H9 (cell line): ENCODE results near the gene IRS2. TPM values are rescaled to one million over a fixed set of nuclear protein-coding genes. Genes with fewer than 3 reads are reported as not detected.

Experiments used
- DNase-seq: peaks from one replicate; pipeline ENCODE4 v3.0.0-alpha.2; 2017
- H2AFZ ChIP-seq: one replicate; pipeline ENCODE4 v1.6.1; 2013; ENCODE audit warnings: mild to moderate bottlenecking, low read length, control low read depth, moderate library complexity
- H2AK5ac ChIP-seq: 2 replicates; pipeline ENCODE4 v1.6.1; 2013; ENCODE audit warnings: low read length, control low read depth, mixed read lengths; ENCODE audit not compliant: insufficient read length
- H2BK120ac ChIP-seq: one replicate; pipeline ENCODE4 v1.6.1; 2013; ENCODE audit warnings: low read depth, mild to moderate bottlenecking, low read length, control low read depth, inconsistent platforms; ENCODE audit not compliant: poor library complexity, severe bottlenecking
- H2BK12ac ChIP-seq: 2 replicates; pipeline ENCODE4 v1.6.1; 2013; ENCODE audit warnings: low read length, control low read depth, mixed read lengths, low read depth; ENCODE audit not compliant: insufficient read length
- H2BK15ac ChIP-seq: 2 replicates; pipeline ENCODE4 v1.6.1; 2013; ENCODE audit warnings: low read depth, low read length, control low read depth
- H2BK20ac ChIP-seq: one replicate; pipeline ENCODE4 v1.6.1; 2013; ENCODE audit warnings: low read depth, mild to moderate bottlenecking, low read length, control low read depth, inconsistent platforms; ENCODE audit not compliant: poor library complexity, severe bottlenecking
- H2BK5ac ChIP-seq: 2 replicates; pipeline ENCODE4 v1.6.1; 2013; ENCODE audit warnings: low read length, control low read depth, mixed read lengths; ENCODE audit not compliant: insufficient read length
- H3K14ac ChIP-seq: 2 replicates; pipeline ENCODE4 v1.6.1; 2013; ENCODE audit warnings: low read length, control low read depth; ENCODE audit not compliant: insufficient read depth
- H3K18ac ChIP-seq: 2 replicates; pipeline ENCODE4 v1.6.1; 2013; ENCODE audit warnings: low read depth, mild to moderate bottlenecking, mixed read lengths, low read length, control low read depth; ENCODE audit not compliant: insufficient read length
- H3K23ac ChIP-seq: 2 replicates; pipeline ENCODE4 v1.6.1; 2013; ENCODE audit warnings: low read length, control low read depth, mixed read lengths, low read depth; ENCODE audit not compliant: insufficient read length
- H3K23me2 ChIP-seq: 2 replicates; pipeline ENCODE4 v1.6.1; 2013; ENCODE audit warnings: low read depth, mild to moderate bottlenecking, mixed read lengths, low read length, control low read depth; ENCODE audit not compliant: insufficient read length, poor library complexity, severe bottlenecking
- H3K27ac ChIP-seq: 2 replicates; pipeline ENCODE4 v1.5.1; 2013; ENCODE audit warnings: low read length, control low read depth, mixed read lengths, low read depth; ENCODE audit not compliant: insufficient read length
- H3K27me3 ChIP-seq: 2 replicates; pipeline ENCODE4 v1.6.1; 2013; ENCODE audit warnings: low read length, control low read depth, inconsistent platforms; ENCODE audit not compliant: insufficient read depth
- H3K4ac ChIP-seq: 2 replicates; pipeline ENCODE4 v1.6.1; 2013; ENCODE audit warnings: low read depth, mild to moderate bottlenecking, control low read depth, inconsistent platforms, low read length, moderate library complexity
- H3K4me1 ChIP-seq: 2 replicates; pipeline ENCODE4 v1.6.1; 2013; ENCODE audit warnings: low read length, control low read depth, inconsistent platforms; ENCODE audit not compliant: insufficient read depth
- H3K4me2 ChIP-seq: 2 replicates; pipeline ENCODE4 v1.6.1; 2013; ENCODE audit warnings: low read length, control low read depth, mixed read lengths; ENCODE audit not compliant: insufficient read length, insufficient read depth
- H3K56ac ChIP-seq: 2 replicates; pipeline ENCODE4 v1.6.1; 2013; ENCODE audit warnings: low read depth, mild to moderate bottlenecking, mixed read lengths, low read length, control low read depth; ENCODE audit not compliant: insufficient read length
- H3K79me1 ChIP-seq: 2 replicates; pipeline ENCODE4 v1.6.1; 2013; ENCODE audit warnings: low read depth, mild to moderate bottlenecking, moderate library complexity, low read length, control low read depth, inconsistent platforms; ENCODE audit not compliant: insufficient read depth, poor library complexity, severe bottlenecking
- H3K79me2 ChIP-seq: 2 replicates; pipeline ENCODE4 v1.6.1; 2013; ENCODE audit warnings: low read length, control low read depth, inconsistent platforms; ENCODE audit not compliant: insufficient read depth
- H3K9ac ChIP-seq: 2 replicates; pipeline ENCODE4 v1.6.1; 2013; ENCODE audit warnings: low read length, control low read depth, mixed read lengths; ENCODE audit not compliant: insufficient read length; ENCODE audit errors: extremely low read depth
- H3K9me3 ChIP-seq: one replicate; pipeline ENCODE4 v1.6.1; 2013; ENCODE audit warnings: low read depth, low read length, inconsistent platforms; ENCODE audit not compliant: control insufficient read depth
- H3T11ph ChIP-seq: one replicate; pipeline ENCODE4 v1.6.1; 2013; ENCODE audit warnings: mild to moderate bottlenecking, low read length, control low read depth, inconsistent platforms
- H4K20me1 ChIP-seq: one replicate; pipeline ENCODE4 v1.6.1; 2013; ENCODE audit not compliant: control insufficient read depth, insufficient read length, insufficient read depth
- H4K5ac ChIP-seq: 2 replicates; pipeline ENCODE4 v1.6.1; 2013; ENCODE audit warnings: low read depth, mild to moderate bottlenecking, mixed read lengths, low read length, control low read depth; ENCODE audit not compliant: insufficient read length
- H4K8ac ChIP-seq: replicated peaks from 2 replicates; pipeline ENCODE4 v1.6.1; 2013; ENCODE audit warnings: low read length, control low read depth, mixed read lengths, low read depth; ENCODE audit not compliant: insufficient read length
- H4K91ac ChIP-seq: 2 replicates; pipeline ENCODE4 v1.6.1; 2013; ENCODE audit warnings: low read depth, mild to moderate bottlenecking, moderate library complexity, mixed read lengths, low read length, control low read depth; ENCODE audit not compliant: insufficient read length
- H3K27ac Mint-ChIP-seq, 3 experiments: 2 replicates in 2 of 3; 3 replicates in 1 of 3; pipeline ENCODE4 v1.8.0; 2020 to 2021; ENCODE audit warnings: mixed read lengths in 3 of 3, mild to moderate bottlenecking in 1 of 3, moderate library complexity in 1 of 3
- H3K27me3 Mint-ChIP-seq: 2 replicates; pipeline ENCODE4 v1.8.0; 2021; ENCODE audit warnings: low read depth, mild to moderate bottlenecking, moderate library complexity, mixed read lengths
- H3K36me3 Mint-ChIP-seq, 3 experiments: 2 replicates in 2 of 3; 3 replicates in 1 of 3; pipeline ENCODE4 v1.8.0; 2020 to 2021; ENCODE audit warnings: low read depth in 3 of 3, mixed read lengths in 3 of 3; ENCODE audit not compliant: insufficient read depth in 1 of 3
- H3K4me1 Mint-ChIP-seq, 2 experiments: 2 replicates each; pipeline ENCODE4 v1.8.0; 2020; ENCODE audit warnings: mixed read lengths in 2 of 2
- H3K4me3 Mint-ChIP-seq, 2 experiments: 2 replicates in 1 of 2; 3 replicates in 1 of 2; pipeline ENCODE4 v1.8.0; 2020 to 2021; ENCODE audit warnings: mild to moderate bottlenecking in 2 of 2, mixed read lengths in 2 of 2, moderate library complexity in 1 of 2
- H3K9me3 Mint-ChIP-seq, 2 experiments: 2 replicates in 1 of 2; 3 replicates in 1 of 2; pipeline ENCODE4 v1.8.0; 2020; ENCODE audit warnings: mild to moderate bottlenecking in 2 of 2, mixed read lengths in 2 of 2, moderate library complexity in 1 of 2
- CTCF ChIP-seq: fragments of 200-600 bp; sonication (generic); conservative IDR thresholded peaks from 3 replicates; pipeline ENCODE4 v1.8.0; 2021; ENCODE audit warnings: antibody characterized with exemption, mild to moderate bottlenecking
- WGBS: extraction: QIAGEN DNeasy Blood & Tissue Kit; methylation state at CpG from one replicate; pipeline ENCODE4 v1.1.7; 2013; ENCODE audit warnings: missing lambda C conversion rate, low lambda C conversion rate, mixed read lengths; ENCODE audit not compliant: insufficient read length; ENCODE audit errors: extremely low coverage; 5-methylcytosine and 5-hydroxymethylcytosine counted together
- total RNA-seq: library from RNA; stranded (reverse); gene quantifications from 2 replicates; pipeline ENCODE4 v1.2.1, GENCODE V29; 2021

The IRS2 gene
- total RNA-seq, 1 experiment from 2014 or later, result 10.1 TPM

DNA sequence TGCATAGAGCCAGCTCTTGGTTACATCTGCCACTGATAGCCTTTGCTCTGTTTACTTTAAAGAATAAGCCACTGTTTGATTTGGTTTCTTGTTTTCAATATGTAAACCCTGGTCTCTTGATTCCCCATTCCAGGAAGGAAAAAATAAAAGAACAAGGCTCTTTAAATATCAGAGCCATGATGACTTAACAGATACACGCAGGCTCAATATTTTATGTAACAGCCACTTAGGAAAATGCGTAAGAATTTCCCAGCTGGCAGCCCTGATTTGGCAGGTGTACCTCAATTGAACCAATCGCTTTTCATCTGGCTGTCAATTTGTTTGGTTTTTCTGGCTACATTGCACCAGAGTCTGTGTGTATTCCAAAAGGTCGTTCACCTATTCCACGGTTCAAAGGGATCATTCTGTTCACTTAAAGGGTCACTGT lies 65.6 kb downstream of the IRS2 start:
- H2AK5ac ChIP-seq, result no peak overlapping the region
- H4K5ac ChIP-seq, result no peak overlapping the region
- no peak overlapping the region for H2BK5ac ChIP-seq
- DNase-seq, result no peak
- H3K4me2 ChIP-seq, result no peak overlapping the region
- H3K27ac Mint-ChIP-seq, result no peak overlapping the region
- H4K8ac ChIP-seq, result no peak overlapping the region
- H3K18ac ChIP-seq, result no peak overlapping the region
- H3K9me3 Mint-ChIP-seq, result no peaks in the 10 kb centered on the region
- no peaks in the 10 kb centered on the region for H3K9me3 ChIP-seq
- no peak overlapping the region for H2AFZ ChIP-seq
- no peak overlapping the region for H3K14ac ChIP-seq
- H2BK120ac ChIP-seq, result no peak overlapping the region
- H3K9ac ChIP-seq, result no peak overlapping the region
- H2BK12ac ChIP-seq, result no peak overlapping the region
- WGBS, result no CpG with 5 or more reads among the region's 5 CpGs
- H3K79me1 ChIP-seq, result no peaks in the 10 kb centered on the region
- no peaks in the 10 kb centered on the region for H3K36me3 Mint-ChIP-seq
- no peak overlapping the region for H2BK15ac ChIP-seq
- no peak overlapping the region for H4K91ac ChIP-seq
- peaks cover 25 to 30% of the 10 kb centered on the region in 2 experiments for H3K4me1 Mint-ChIP-seq
- no peak overlapping the region for H2BK20ac ChIP-seq
- no peak overlapping the region for H3K4ac ChIP-seq
- H3K27me3 ChIP-seq, result no peaks in the 10 kb centered on the region
- no peak overlapping the region for H3K23ac ChIP-seq
- no peak for TF ChIP-seq CTCF
- H3K23me2 ChIP-seq, result no peaks in the 10 kb centered on the region
- no peak overlapping the region for H3K27ac ChIP-seq
- H3T11ph ChIP-seq, result no peak overlapping the region
- H3K56ac ChIP-seq, result no peak overlapping the region
- H3K4me3 Mint-ChIP-seq, result no peak overlapping the region
- no peaks in the 10 kb centered on the region for H4K20me1 ChIP-seq
- no peaks in the 10 kb centered on the region for H3K4me1 ChIP-seq
- H3K79me2 ChIP-seq, result no peaks in the 10 kb centered on the region
- peaks cover 2% of the 10 kb centered on the region; the same call in 1 of the 2 replicates for H3K27me3 Mint-ChIP-seq
